GM12864 (cell line): ENCODE data around the gene SMPD3.
A peak's percentile ranks its signal among the peaks of the same experiment; 100 is the strongest.

Experiments used
- DNase-seq: peaks from one replicate; pipeline ENCODE4 v3.0.0-alpha.2; 2011; ENCODE audit warnings: low read depth
- H3K4me3 ChIP-seq: 2 replicates; pipeline ENCODE4 v1.5.1; 2011; ENCODE audit warnings: mild to moderate bottlenecking, low read depth, low read length, control low read depth
- TF ChIP-seq, protein P1 (sequence below): IDR thresholded peaks from 2 replicates; pipeline ENCODE4 v1.5.1; 2011; ENCODE audit warnings: low read depth, mild to moderate bottlenecking, moderate library complexity, low read length, control low read depth, inconsistent platforms; ENCODE audit errors: missing control alignments

Gene SMPD3

GRCh38 chr16:68400083-68400923, 48.0 kb downstream of the SMPD3 start:
- no peak for DNase-seq
- TF ChIP-seq, protein P1, sequence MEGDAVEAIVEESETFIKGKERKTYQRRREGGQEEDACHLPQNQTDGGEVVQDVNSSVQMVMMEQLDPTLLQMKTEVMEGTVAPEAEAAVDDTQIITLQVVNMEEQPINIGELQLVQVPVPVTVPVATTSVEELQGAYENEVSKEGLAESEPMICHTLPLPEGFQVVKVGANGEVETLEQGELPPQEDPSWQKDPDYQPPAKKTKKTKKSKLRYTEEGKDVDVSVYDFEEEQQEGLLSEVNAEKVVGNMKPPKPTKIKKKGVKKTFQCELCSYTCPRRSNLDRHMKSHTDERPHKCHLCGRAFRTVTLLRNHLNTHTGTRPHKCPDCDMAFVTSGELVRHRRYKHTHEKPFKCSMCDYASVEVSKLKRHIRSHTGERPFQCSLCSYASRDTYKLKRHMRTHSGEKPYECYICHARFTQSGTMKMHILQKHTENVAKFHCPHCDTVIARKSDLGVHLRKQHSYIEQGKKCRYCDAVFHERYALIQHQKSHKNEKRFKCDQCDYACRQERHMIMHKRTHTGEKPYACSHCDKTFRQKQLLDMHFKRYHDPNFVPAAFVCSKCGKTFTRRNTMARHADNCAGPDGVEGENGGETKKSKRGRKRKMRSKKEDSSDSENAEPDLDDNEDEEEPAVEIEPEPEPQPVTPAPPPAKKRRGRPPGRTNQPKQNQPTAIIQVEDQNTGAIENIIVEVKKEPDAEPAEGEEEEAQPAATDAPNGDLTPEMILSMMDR: no peak
- no peak overlapping the region for H3K4me3 ChIP-seq

GRCh38 chr16:68399456-68399855, 48.9 kb downstream of the SMPD3 start:
- H3K4me3 ChIP-seq: no peak overlapping the region
- TF ChIP-seq, protein P1: no peak
- DNase-seq: no peak

DNA sequence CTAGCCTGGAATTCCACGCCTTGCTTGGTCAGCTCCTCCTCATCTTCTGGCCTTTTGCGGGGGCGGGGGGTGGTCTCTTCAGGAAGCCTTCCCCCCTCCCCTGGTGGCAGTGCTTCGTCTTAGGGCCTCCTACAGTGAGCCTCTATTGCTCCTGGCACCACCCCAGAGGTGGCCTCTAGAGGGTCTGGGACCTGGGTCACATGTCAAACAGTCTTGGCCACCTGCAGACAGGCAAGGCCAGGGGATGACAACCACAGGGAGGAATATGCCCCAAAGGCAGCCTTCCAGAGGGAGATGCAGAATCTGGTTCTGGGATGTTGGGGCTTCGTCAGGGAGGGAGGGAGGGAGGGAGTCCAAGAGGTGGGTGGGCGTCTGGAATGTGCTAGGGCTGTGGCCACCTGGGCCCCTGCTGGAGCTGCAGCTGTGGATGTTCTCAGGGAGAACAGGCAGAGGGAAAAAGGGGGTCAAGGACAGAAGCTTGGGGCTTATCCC, 50.6 kb downstream of the SMPD3 start:
- TF ChIP-seq, protein P1: no peak
- no peak overlapping the region for H3K4me3 ChIP-seq
- no peak for DNase-seq

DNA sequence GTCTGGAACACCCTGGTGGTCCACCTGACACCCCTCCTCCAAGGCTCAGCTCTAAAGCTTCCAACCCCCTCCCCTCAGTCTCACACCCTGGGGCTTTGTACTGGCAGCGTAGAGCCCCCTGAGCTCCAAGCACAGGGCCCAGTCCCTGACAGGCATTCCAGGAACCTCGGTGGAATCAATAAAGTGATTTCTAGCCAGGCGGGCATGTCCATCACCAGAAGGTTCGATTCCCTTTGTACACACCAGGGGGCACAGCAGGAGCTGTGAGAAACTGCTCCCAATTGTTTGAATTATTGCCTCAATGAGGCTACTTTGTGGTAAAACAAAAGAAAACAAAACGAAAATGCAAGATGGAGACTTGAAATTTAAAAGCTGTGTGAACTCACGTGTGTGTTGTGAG, 51.8 kb downstream of the SMPD3 start:
- no peak for DNase-seq
- no peak overlapping the region for H3K4me3 ChIP-seq
- TF ChIP-seq, protein P1: peak; percentile 73

- H3K4me3 ChIP-seq: no peak overlapping the region
- TF ChIP-seq, protein P1: no peak
- DNase-seq: no peak
These were observed 52.5 kb downstream of the SMPD3 start for GRCh38 chr16:68395815-68396214.

- H3K4me3 ChIP-seq: no peak overlapping the region
- TF ChIP-seq, protein P1: no peak
- no peak for DNase-seq
These were observed 53.0 kb downstream of the SMPD3 start for GRCh38 chr16:68395167-68395786.
